DOHH2 (cell line): ENCODE results near the gene TMEM14B.

Experiments used
- CTCF ChIP-seq: fragments of 200-600 bp; sonication (generic); IDR thresholded peaks from one replicate; pipeline ENCODE4 v1.5.1; 2014; ENCODE audit warnings: antibody characterized with exemption, mild to moderate bottlenecking, low read depth, low read length; ENCODE audit not compliant: poor library complexity, severe bottlenecking
- EZH2phosphoT487 ChIP-seq: fragments of 200-600 bp; sonication (generic); IDR thresholded peaks from 2 replicates; pipeline ENCODE4 v1.6.1; 2017; ENCODE audit warnings: borderline replicate concordance, mild to moderate bottlenecking, antibody characterized with exemption, low read length, moderate library complexity, mixed read lengths

DNA sequence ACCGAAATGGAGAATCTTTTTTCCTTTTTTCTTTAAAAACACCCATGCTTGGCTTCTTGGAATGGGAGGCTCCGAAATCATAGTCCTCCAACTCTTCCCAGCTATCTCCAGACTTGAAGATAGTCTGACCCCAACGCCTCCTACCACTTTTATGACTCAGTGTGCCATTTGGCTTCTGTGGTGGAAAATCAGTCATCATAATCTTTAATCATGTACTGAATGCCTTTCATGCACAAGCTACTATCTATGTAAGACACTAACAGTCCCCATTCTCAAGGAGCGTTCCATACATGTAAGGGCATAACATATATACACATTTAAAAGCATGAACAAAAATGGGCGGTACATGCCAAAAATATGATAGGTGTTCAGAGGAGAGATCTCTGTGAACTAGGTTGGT, 44.1 kb downstream of the TMEM14B start:
- no peak for TF ChIP-seq CTCF
- TF ChIP-seq EZH2phosphoT487 = no peak
